SH-SY5Y (cell line): ENCODE measurements around the gene MKI67.

ENCODE experiments used
- GATA2 ChIP-seq: IDR thresholded peaks from 2 replicates; pipeline ENCODE4 v1.6.1; 2011; ENCODE audit warnings: mild to moderate bottlenecking, low read depth, low read length
- GATA3 ChIP-seq: IDR thresholded peaks from 2 replicates; pipeline ENCODE4 v1.6.1; 2011; ENCODE audit warnings: low read depth, mild to moderate bottlenecking, low read length, moderate library complexity

GRCh38 chr10:128077155-128077875, 48.9 kb downstream of the MKI67 start:
- TF ChIP-seq GATA2, result no peak
- no peak for TF ChIP-seq GATA3
